HG02623 (cell line): ENCODE results near the gene BMP7.
"Not testable (repeated sequence)": the region's sequence is repeated elsewhere in the genome, so short reads cannot be mapped to it uniquely, and the experiment has no call there.

Source experiments
- ATAC-seq: cut with Tn5 transposase; IDR thresholded peaks from one replicate; pipeline ENCODE4 v1.9.1; 2021; ENCODE audit warnings: moderate library complexity; ENCODE audit not compliant: unreplicated experiment

Gene BMP7

DNA sequence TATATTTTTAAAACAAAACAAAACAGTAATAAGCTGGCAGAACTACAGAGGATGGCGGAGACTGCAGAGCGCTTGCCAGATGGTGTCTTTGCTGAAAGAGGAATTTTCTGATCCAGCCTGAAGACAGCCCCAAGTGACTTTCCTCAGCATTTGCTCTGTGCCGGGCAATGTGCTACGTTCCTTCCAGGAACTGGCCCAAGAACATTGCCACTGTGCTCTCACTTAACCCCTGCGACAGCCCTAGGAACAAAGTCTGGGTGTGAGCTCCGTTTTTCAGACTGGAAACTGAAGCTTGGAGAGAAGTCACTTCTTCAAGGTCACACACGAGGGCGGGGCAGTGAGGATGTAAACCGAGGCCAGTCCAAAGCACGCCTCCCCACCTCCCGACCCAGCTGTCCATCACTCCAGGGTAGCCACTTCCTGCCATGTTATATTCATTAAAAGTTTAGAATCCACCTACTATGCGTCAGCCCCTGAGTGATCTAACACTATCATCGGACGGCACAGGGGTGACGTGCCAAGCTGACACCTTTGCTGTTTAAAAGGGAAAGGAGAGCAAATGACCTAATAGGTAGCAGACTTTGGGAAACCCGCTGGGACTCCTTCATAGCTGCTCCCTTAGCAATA, 22.3 kb upstream of the BMP7 start:
- ATAC-seq: no peak

GRCh38 chr20:57287901-57288300, 21.5 kb upstream of the BMP7 start:
- ATAC-seq: no peak

DNA sequence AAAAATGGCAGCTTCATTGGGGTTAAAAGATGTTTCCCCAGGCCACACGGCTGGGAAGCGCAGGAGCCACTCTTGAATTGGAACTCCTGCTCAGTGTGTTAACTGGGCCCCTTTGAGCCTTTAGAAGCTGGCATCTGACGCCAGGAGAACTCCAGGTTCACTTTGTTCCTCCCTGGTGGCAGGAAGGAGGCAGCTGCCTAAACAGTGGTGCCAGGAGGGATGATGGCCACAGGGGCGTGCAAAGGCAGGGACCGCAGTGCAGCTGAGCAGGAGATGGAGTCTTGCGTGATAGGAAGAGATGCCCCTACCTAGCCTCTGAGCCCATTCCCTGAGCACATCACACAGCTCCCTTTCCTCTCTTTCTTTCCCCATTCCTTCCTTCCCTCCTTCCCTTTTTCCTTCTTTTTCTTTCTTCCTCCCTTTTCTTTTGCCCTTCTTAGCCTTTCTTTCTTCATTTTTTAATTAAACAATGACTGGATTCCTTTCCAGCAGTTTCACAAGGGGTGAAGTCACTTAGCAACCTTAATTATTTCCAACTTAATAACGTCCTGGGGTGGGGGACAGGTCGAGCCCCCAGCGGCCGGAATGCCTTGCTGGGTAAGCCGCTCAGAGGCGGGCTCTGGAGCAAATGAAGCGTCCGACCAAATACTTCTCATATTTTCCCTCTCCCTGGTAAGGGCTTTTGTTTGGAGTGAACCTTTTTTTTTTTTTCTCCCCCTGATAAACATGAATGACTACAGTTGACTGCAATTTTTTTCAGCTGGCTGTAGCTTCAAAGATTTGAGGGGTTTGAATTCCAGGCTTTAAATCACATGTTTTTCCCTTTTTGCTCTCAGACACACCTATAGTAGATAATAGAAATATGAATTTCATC, 20.8 kb upstream of the BMP7 start:
- ATAC-seq: no peak

DNA sequence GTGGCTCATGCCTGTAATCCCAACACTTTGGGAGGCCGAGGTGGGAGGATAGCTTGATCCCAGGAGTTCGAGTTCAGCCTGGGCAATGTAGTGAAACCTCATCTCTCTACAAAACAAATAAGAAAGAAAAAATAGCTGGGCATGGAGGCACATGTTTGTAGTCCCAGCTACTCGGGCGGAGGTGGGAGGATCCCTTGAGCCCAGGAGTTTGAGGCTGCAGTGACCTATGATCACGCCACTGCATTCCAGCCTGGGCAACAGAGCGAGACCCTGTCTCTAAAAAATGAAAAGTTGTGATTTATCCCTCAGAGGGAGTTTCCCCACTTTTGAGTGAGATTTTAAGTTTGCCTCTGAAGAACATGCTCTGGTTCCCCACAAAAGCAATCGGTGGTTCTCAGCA, 17.4 kb upstream of the BMP7 start:
- no peak for ATAC-seq

DNA sequence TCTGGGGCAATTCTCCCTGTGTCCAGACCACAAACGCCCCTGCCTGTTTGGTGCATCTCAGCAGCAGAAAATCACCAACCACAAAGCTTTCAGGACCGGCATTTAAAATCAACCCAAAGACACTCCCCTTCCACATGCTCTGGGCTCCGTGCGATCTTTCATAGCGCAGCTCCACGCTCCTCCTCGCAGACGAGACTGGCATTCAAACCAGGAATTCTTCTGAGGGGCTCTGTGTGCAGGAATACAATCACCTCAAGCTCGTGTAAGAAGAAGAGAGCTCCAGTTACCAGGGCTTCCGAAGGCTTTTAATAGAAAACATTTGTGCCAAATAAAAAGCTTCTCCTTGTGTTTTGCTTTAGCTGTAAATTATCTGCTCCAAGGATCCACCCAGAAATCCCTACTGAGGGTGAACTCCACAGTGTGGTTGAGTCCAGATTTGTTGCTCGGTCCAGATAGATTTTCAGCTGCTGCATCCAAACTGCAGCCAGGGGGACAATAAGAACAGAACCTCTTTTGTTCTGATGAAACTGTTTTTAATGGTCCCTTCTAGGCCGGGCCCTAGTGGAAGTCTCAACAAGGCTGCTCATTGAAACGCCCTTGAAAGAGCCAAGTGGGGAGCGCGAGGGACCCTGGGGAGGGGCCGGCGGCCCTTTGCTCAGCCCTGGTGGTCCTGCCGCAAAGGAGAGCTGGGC, 16.4 kb upstream of the BMP7 start:
- ATAC-seq: no peak

DNA sequence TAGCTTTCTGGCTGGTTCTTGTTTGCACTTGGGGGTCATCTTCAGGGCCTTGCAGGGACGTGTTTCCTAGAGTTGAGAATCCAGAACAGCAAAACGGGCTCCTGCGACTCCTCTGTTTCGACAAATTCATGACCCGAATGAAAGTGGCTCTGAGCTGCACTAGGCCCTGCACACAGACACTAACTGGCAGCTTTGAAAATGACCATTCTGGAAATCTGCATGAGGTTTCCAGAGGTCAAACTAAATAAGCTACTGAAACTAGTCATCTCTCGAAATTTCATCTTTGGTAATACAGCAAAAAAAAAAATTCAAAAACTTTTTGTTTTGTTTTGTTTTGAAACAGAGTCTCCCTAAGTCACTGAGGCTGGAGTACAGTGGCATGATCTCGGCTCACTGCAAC, 15.5 kb upstream of the BMP7 start:
- no peak for ATAC-seq

DNA sequence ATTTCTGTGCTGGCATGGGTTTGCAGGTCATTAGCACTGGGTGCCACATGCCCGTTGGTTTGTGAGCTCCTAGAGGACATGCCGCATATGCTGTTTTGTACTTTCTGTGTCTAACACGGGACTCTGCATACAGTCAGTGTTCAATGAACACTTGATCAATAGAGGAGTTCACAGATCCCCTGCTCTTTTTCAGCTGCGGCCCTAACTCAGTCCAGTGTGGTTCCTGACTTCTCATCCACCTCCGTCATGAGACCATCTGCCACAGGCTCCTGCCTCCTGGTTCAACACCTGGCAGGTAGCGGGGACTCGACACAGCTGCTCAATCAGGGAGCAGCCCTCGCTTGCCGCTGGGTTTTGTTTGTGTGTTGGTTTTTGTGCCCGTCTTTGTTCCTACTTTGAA, 13.8 kb upstream of the BMP7 start:
- no peak for ATAC-seq

- ATAC-seq: not testable (repeated sequence)
These were observed 13.1 kb upstream of the BMP7 start for GRCh38 chr20:57279548-57279947.

GRCh38 chr20:57278457-57278856, 12.0 kb upstream of the BMP7 start:
- ATAC-seq: no peak

DNA sequence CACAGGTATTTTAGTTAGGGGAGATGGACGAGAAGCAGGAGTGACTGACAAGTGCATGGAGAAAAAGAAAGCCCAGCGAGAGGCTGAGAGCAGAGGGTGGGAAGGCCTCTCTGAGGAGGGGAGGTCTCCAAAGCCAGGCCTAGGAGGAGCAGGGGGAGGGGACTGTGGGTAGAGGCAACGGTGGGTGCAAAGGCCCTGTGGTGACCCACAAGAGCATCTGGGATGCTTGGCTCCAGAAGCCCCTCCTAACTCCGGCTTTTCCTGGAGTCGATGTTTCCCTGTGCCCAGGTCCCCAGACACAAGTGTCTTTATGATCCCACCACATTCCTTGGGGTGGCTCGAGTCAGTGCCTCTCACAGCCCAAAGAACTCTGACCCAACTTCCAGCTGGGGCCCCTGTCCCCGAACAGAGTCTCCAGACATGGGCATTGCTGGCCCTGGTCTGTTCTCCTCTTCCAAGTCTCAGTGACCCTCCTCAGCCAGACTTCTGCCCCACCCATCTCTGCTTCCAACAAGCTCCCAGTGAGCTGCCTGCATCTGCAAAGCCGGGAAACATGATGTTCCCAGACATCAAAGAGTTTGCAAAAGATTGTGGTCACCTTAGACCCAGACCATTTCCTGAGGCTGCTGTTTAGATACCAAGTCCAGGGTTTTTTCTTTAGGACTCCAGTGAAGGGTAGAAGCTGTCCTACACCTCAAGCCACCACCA, 11.1 kb upstream of the BMP7 start:
- no peak for ATAC-seq

DNA sequence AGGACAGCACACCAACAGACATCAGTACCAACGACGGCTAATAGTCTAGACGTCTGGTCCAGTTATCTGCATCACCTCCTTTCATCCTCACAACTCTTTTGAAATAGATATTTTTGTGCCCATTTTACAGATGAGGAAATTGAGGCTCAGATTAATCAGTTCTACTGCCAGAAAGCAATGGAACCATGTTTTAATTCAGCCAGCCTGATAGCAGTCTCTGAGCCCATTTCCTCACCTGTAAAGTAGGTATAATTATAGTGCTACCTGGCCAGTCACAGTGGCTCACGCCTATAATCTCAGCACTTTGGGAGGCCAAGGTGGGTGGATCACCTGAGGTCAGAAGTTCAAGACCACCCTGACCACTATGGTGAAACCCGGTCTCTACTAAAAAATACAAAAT, 9.8 kb upstream of the BMP7 start:
- ATAC-seq: no peak

- no peak for ATAC-seq
These were observed 9.4 kb upstream of the BMP7 start for GRCh38 chr20:57275813-57276212.

- no peak for ATAC-seq
These were observed 8.9 kb upstream of the BMP7 start for GRCh38 chr20:57275334-57275733.

GRCh38 chr20:57274846-57275245, 8.4 kb upstream of the BMP7 start:
- ATAC-seq: no peak

GRCh38 chr20:57274299-57274698, 7.9 kb upstream of the BMP7 start:
- no peak for ATAC-seq

- ATAC-seq: no peak
These were observed 6.6 kb upstream of the BMP7 start for GRCh38 chr20:57272883-57273535.

DNA sequence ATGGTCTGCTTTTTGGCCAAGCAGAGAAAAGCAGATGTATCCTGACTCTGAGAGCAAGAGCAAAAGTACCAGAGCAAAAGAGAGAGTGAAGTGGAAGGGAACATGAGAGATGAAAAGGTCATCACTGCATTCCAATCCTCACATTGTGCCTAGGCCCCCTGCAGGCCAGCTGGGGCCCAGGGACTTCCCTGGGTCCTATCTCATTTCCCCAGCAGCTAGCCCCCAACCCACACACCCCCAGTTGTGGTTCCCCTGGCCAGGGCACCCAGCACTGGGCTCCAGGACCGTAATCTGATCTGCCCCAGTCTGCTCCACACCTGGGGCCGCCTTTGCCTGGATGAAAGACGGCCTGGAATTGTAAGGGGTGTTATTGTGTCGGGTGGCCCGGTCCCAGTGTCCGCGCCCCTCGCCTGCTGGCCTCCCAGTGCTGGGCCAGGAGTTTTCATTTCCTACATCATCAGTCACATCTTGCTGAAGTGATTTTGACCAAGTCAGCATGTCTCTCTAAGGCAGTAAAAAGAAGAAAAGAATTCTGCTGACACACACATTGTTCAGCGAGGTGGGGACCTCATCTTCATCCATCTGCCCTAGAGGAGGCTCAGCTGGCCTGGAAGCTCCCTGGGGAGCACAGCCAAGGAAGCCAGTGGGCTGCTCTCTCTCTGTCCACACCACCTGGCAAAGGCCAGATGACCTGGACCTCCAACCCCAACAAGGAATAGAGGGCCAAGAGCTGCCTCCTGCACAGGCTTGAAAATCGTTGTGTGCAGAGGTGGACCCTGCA, 4.0 kb upstream of the BMP7 start:
- no peak for ATAC-seq

DNA sequence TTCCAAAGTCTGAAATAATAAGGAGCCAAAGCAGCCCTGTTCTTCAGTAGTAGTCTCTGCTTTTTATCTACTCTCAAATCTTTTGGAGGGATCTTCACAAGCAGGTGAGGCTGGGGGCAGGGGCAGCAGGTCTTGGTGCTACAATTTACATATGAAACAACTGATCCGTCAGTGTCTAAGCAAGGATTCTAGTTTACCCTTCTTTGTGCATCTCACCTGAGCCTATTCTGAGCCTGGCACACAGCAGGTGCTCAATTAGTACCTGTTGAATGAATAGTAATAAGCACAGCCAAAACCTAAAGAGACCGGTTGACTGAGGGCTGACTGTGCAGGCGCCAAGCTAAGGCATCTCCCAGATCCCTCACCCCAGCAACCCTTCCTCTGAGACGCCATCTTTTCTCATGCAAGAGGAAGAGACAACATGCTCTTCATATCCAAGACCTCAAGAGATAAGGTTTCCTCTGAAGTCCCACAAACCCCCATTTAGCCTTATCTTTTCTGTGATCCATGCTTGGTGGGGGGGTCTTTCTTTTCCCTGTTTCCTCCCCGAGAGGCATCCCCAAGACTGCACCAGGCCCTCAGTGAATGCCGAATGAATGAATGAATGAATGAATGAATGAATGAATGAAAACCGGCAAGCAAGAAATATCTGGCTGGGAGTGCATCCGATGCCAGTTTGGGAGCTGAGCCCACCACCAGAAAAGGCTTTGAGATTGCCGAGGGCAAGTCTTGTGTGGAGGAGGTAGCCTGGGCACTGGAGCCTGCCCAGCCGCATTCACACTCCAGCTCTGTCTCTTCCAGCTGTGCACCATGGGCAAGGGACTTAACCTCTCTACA, 2.9 kb upstream of the BMP7 start:
- no peak for ATAC-seq

- no peak for ATAC-seq
These were observed 2.1 kb upstream of the BMP7 start for GRCh38 chr20:57268399-57269076.
